ENCODE measurements around the gene HOXB3. TPM values are rescaled to one million over a fixed set of nuclear protein-coding genes. Genes with fewer than 3 reads are reported as not detected.

Gene HOXB3
- total and polyA plus RNA-seq, 7 donors: 0.96 to 8.8 (median 1.5) TPM

- no peak for ATAC-seq
- intact Hi-C loops (cut with DNase I): loop anchor here in 1 of 2 donors (10.0 kb wide), 1 partner anchor 571 kb away; no protein-coding TSS in a partner anchor
- Histone ChIP-seq H3K9me3 (no peaks in the 10 kb centered on the region), H3K27me3 (ENCODE audit: insufficient read depth in 3 of 3, low read length in 2 of 3) (peaks cover 0 to 90% (median 41%) of the 10 kb centered on the region in 3 donors), H3K4me1 (peaks cover 10% of the 10 kb centered on the region), H3K27ac (no peak overlapping the region), H3K36me3 (ENCODE audit: insufficient read depth in 1 of 2, low read depth in 1 of 2) (no peaks in the 10 kb centered on the region), H3K4me3 (peak overlapping the region; percentile 73)
- no peak for DNase-seq
- 25 to 36% (median 31%) methylated on average over 51 to 54 of the region's 54 CpGs for WGBS, 3 donors
- no peak for TF ChIP-seq CTCF (IDR thresholded peaks at IDR 0.05)
These were observed 6.1 kb upstream of the HOXB3 start for GRCh38 chr17:48596000-48596734.

- ATAC-seq: no peak
- TF ChIP-seq CTCF (IDR thresholded peaks at IDR 0.05): no peak
- DNase-seq: no peak
These were observed 5.4 kb upstream of the HOXB3 start for GRCh38 chr17:48595278-48595999.

GRCh38 chr17:48594538-48595277 lies 4.7 kb upstream of the HOXB3 start:
- H3K27ac ChIP-seq: no peak overlapping the region
- no peak for ATAC-seq
- TF ChIP-seq CTCF (IDR thresholded peaks at IDR 0.05): no peak
- no peak for DNase-seq
- H3K36me3 ChIP-seq (ENCODE audit: insufficient read depth in 1 of 2, low read depth in 1 of 2): no peaks in the 10 kb centered on the region
- 66 to 76% (median 73%) methylated on average over 25 of the region's 25 CpGs for WGBS, 3 donors
- peaks cover 0 to 92% (median 40%) of the 10 kb centered on the region in 3 donors for H3K27me3 ChIP-seq (ENCODE audit: insufficient read depth in 3 of 3, low read length in 2 of 3)
- H3K4me3 ChIP-seq: no peak overlapping the region
- H3K9me3 ChIP-seq: no peaks in the 10 kb centered on the region
- intact Hi-C loops (cut with DNase I): loop anchor here in 1 of 2 donors (10.0 kb wide), 1 partner anchor 570 kb away; no protein-coding TSS in a partner anchor
- peaks cover 10% of the 10 kb centered on the region for H3K4me1 ChIP-seq

More at GRCh38 chr17:48595278-48595999, 5.4 kb upstream of the HOXB3 start:
- intact Hi-C loops (cut with DNase I): loop anchor here in 1 of 2 donors (10.0 kb wide), 1 partner anchor 571 kb away; no protein-coding TSS in a partner anchor
- H3K9me3 ChIP-seq: no peaks in the 10 kb centered on the region
- 71 to 79% (median 75%) methylated on average over 25 of the region's 25 CpGs for WGBS, 3 donors
- H3K4me1 ChIP-seq: peaks cover 10% of the 10 kb centered on the region
- H3K36me3 ChIP-seq (ENCODE audit: insufficient read depth in 1 of 2, low read depth in 1 of 2): no peaks in the 10 kb centered on the region
- no peak overlapping the region for H3K4me3 ChIP-seq
- no peak overlapping the region for H3K27ac ChIP-seq
- H3K27me3 ChIP-seq (ENCODE audit: insufficient read depth in 3 of 3, low read length in 2 of 3): peaks cover 0 to 93% (median 36%) of the 10 kb centered on the region in 3 donors

- Histone ChIP-seq H3K36me3 (ENCODE audit: insufficient read depth in 1 of 2, low read depth in 1 of 2) (no peaks in the 10 kb centered on the region), H3K9me3 (no peaks in the 10 kb centered on the region), H3K4me1 (peaks cover 10% of the 10 kb centered on the region), H3K27ac (no peak overlapping the region), H3K27me3 (ENCODE audit: insufficient read depth in 3 of 3, low read length in 2 of 3) (peaks cover 0 to 91% (median 41%) of the 10 kb centered on the region in 3 donors), H3K4me3 (peak overlapping the region; percentile 50)
- intact Hi-C loops (cut with DNase I): loop anchor here in 1 of 2 donors (10.0 kb wide), 1 partner anchor 569 kb away; no protein-coding TSS in a partner anchor
- peak; percentile 83 to 85 for DNase-seq
- 16 to 19% (median 18%) methylated on average over 31 to 37 of the region's 37 CpGs for WGBS, 3 donors
- TF ChIP-seq CTCF (IDR thresholded peaks at IDR 0.05): peak; percentile 90
- peak; percentile 68 to 76 (median 72) for ATAC-seq
These were observed 3.9 kb upstream of the HOXB3 start for GRCh38 chr17:48593840-48594537.
